Measurements from ENCODE around the gene NHS. TPM values are rescaled to one million over a fixed set of nuclear protein-coding genes. Genes with fewer than 3 reads are reported as not detected.

The NHS gene
- total and polyA plus RNA-seq, 2 of the 4 experiments (the other 2 are of a cell fraction): 0.36 to 0.90 TPM

DNA sequence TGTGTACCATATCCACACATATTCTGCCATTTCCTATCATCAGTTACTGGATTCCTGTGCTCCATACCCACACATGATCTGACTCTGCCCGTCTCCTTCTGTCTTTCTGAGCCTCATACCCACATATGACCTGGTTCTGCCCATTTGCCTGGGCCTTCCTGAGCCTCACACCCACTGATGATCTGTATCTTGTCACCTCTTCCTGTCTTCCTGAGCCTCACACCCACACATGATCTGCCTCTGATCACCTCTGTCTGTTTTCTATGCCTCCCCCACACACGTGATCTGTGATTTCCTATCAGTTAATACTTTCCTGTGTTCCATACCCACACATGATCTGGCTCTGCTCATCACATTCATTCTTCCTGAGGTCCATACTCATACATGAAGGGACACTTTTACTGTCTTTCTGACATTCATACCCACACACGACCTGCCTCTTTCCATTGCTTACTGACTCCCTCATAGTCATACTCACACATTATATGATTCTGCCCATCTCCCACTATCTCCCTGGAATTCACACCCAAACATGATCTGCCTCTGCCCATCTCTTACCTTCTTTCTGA, 394.8 kb downstream of the NHS start:
- Histone ChIP-seq H2BK15ac (ENCODE audit: low read depth, low read length) (no peak overlapping the region), H3K14ac (replicated peaks; ENCODE audit: low read depth, low read length) (no peak overlapping the region), H2AFZ (replicated peaks; ENCODE audit: low read length, poor library complexity) (no peak overlapping the region), H2BK20ac (ENCODE audit: low read depth, low read length) (no peak overlapping the region), H3K4me2 (ENCODE audit: low read depth, low read length) (no peak overlapping the region), H2BK120ac (ENCODE audit: low read depth, low read length) (no peak overlapping the region), H4K91ac (ENCODE audit: insufficient read depth, low read depth, low read length) (no peak overlapping the region), H3K9me3 (ENCODE audit: control insufficient read depth, insufficient read depth, low read length) (no peaks in the 10 kb centered on the region), H4K8ac (ENCODE audit: low read depth in 2 of 2, low read length in 2 of 2) (no peak overlapping the region), H3K18ac (ENCODE audit: low read depth, low read length) (no peak overlapping the region), H3K9me1 (ENCODE audit: insufficient read depth, low read length) (no peaks in the 10 kb centered on the region), H3K79me1 (ENCODE audit: low read depth in 1 of 2, low read length in 2 of 2) (no peaks in the 10 kb centered on the region), H4K5ac (ENCODE audit: low read depth, low read length) (no peak overlapping the region), H3K4me1 (ENCODE audit: control insufficient read depth, insufficient read depth, low read length) (no peaks in the 10 kb centered on the region), H3K56ac (ENCODE audit: extremely low read depth, insufficient read depth, low read length) (no peak overlapping the region), H2AK5ac (ENCODE audit: low read depth, low read length) (no peak overlapping the region), H3K27ac (ENCODE audit: insufficient read depth, low read length) (no peak overlapping the region), H3K4me3 (ENCODE audit: insufficient read depth, low read depth, low read length) (no peak overlapping the region), H2BK5ac (ENCODE audit: low read depth, low read length, poor library complexity, severe bottlenecking) (no peak overlapping the region), H3K4ac (ENCODE audit: low read depth, low read length) (no peak overlapping the region), H3K9ac (ENCODE audit: low read depth, low read length) (no peak overlapping the region), H4K20me1 (ENCODE audit: insufficient read depth, low read length) (no peaks in the 10 kb centered on the region), H3K23ac (ENCODE audit: low read depth, low read length) (no peak overlapping the region), H3K27me3 (ENCODE audit: control insufficient read depth, insufficient read depth, low read length) (peaks cover 9% of the 10 kb centered on the region), H3K36me3 (ENCODE audit: control insufficient read depth, insufficient read depth, low read length) (no peaks in the 10 kb centered on the region), H2AK9ac (replicated peaks; ENCODE audit: low read depth, low read length, poor library complexity) (no peak overlapping the region)
- TF ChIP-seq NFE2L2 (IDR thresholded peaks at IDR 0.05; ENCODE audit: low read depth, low read length) (no peak), CEBPB (IDR thresholded peaks at IDR 0.05; ENCODE audit: low read depth, low read length) (no peak), RFX5 (IDR thresholded peaks at IDR 0.05; ENCODE audit: low read depth, low read length) (no peak), RCOR1 (IDR thresholded peaks at IDR 0.05; ENCODE audit: insufficient replicate concordance, low read length) (no peak), RAD21 (IDR thresholded peaks at IDR 0.05; ENCODE audit: low read length) (no peak), FOS (IDR thresholded peaks at IDR 0.05; ENCODE audit: low read depth, low read length) (no peak), CHD1 (IDR thresholded peaks at IDR 0.05; ENCODE audit: low read depth, low read length) (no peak), SMC3 (IDR thresholded peaks at IDR 0.05; ENCODE audit: low read depth, low read length) (no peak), MAFK (IDR thresholded peaks at IDR 0.05; ENCODE audit: low read depth, low read length) (no peak), MAZ (IDR thresholded peaks at IDR 0.05; ENCODE audit: borderline replicate concordance, low read depth, low read length) (no peak), MXI1 (IDR thresholded peaks at IDR 0.05; ENCODE audit: borderline replicate concordance, low read depth, low read length) (no peak), POLR2A (IDR thresholded peaks at IDR 0.05; ENCODE audit: low read depth, low read length) (no peak), BHLHE40 (IDR thresholded peaks at IDR 0.05; ENCODE audit: low read depth, low read length) (no peak)
- TF ChIP-seq, protein P1, sequence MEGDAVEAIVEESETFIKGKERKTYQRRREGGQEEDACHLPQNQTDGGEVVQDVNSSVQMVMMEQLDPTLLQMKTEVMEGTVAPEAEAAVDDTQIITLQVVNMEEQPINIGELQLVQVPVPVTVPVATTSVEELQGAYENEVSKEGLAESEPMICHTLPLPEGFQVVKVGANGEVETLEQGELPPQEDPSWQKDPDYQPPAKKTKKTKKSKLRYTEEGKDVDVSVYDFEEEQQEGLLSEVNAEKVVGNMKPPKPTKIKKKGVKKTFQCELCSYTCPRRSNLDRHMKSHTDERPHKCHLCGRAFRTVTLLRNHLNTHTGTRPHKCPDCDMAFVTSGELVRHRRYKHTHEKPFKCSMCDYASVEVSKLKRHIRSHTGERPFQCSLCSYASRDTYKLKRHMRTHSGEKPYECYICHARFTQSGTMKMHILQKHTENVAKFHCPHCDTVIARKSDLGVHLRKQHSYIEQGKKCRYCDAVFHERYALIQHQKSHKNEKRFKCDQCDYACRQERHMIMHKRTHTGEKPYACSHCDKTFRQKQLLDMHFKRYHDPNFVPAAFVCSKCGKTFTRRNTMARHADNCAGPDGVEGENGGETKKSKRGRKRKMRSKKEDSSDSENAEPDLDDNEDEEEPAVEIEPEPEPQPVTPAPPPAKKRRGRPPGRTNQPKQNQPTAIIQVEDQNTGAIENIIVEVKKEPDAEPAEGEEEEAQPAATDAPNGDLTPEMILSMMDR (conservative IDR thresholded peaks at IDR 0.05; ENCODE audit: low read depth, low read length): no peak
- TF ChIP-seq, protein P2, sequence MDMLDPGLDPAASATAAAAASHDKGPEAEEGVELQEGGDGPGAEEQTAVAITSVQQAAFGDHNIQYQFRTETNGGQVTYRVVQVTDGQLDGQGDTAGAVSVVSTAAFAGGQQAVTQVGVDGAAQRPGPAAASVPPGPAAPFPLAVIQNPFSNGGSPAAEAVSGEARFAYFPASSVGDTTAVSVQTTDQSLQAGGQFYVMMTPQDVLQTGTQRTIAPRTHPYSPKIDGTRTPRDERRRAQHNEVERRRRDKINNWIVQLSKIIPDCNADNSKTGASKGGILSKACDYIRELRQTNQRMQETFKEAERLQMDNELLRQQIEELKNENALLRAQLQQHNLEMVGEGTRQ (IDR thresholded peaks at IDR 0.05; ENCODE audit: low read depth, low read length): no peak
- TF ChIP-seq, protein P3, sequence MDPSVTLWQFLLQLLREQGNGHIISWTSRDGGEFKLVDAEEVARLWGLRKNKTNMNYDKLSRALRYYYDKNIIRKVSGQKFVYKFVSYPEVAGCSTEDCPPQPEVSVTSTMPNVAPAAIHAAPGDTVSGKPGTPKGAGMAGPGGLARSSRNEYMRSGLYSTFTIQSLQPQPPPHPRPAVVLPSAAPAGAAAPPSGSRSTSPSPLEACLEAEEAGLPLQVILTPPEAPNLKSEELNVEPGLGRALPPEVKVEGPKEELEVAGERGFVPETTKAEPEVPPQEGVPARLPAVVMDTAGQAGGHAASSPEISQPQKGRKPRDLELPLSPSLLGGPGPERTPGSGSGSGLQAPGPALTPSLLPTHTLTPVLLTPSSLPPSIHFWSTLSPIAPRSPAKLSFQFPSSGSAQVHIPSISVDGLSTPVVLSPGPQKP (IDR thresholded peaks at IDR 0.05; ENCODE audit: borderline replicate concordance, low read depth, low read length): no peak
- intact Hi-C loops (cut with micrococcal nuclease): no loop called here
- dilution Hi-C loops (cut with HindIII; ENCODE audit: low sequenced_read_pairs, unreplicated experiment): no loop called here
- CTCF ChIA-PET: no interaction called here
- WGBS, 2 experiments (ENCODE audit: extremely low coverage in 2 of 2, insufficient read length in 1 of 2): 27% methylated on average over 3 of the region's 3 CpGs; no CpG with 5 or more reads in 1 of the 2 experiments
- ATAC-seq (ENCODE audit: low read depth) (no peak), DNase-seq (no peak)
- in situ Hi-C loops (cut with MboI; ENCODE audit: low sequenced_read_pairs): loop anchor here (25.0 kb wide), 1 partner anchor 593 kb away; the partner anchor contains the start of gene SCML2
- no TSS peak for BruUV-seq (replicated peaks)
- POLR2A ChIA-PET (ENCODE audit: unreplicated experiment): no interaction called here
